ENCODE measurements around the gene RORC.

RORC gene

DNA sequence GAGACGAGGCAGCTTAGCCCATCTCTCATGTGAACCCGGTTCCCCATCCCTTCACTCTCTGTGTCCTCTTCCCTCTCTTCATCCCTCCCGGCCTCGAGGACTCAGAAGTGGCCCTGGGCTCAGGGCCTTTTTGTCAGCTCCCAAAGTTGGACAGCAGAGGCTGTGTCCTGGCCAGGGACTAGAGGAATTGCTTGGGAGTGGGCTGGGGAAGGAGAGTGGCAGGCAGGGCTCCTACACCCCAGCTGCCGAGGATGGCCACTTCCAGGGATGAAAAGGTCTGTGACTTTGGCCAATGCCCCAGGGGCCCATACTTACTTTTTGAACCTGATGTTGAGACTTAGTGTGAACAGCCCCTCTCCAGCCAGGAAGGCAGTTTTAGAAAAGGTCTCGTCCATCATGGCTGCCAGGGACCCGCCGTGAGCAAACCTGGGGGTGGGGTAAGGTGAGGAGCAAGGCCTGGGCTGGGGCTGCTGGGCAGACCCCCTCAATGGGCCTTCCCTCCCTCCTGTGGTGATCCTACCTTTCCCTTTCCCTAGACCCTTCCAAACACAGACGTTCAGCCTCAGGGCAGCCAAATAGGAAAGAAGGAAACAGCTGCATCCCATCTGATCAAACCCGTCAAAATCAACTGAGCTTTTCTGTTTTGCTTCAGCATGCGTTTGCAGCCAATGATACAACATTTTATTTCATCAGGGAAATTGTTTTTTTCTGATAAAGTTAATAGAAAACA is 16.4 kb upstream of the RORC start:
- no peak for DNase-seq

DNA sequence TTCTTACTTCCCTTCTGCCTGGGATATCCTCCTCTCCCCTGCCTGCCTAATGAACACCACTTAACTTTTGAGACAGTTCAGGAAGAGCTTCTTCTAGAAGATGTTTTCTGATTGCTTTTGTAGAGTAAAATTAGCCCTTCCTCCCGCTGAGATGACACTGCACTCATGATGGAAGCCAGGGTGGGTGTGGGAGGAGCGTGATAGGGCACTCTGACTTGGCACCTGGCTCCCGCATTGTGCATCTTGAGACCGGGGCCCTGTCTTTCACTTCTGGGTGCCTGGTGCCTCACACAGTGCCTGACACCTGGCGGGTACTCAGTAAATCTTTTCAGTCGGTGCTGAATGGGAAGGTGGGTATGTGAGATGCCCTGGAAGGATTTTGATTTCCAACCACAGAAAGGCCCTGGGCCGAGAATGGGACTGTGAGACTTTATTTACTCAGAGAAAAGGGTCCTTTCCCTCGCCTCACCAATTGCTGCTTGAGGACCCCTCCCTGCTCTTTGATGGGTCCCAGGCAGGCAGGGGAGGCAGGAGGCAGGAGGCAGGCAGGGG is 15.2 kb upstream of the RORC start:
- no peak for DNase-seq

DNA sequence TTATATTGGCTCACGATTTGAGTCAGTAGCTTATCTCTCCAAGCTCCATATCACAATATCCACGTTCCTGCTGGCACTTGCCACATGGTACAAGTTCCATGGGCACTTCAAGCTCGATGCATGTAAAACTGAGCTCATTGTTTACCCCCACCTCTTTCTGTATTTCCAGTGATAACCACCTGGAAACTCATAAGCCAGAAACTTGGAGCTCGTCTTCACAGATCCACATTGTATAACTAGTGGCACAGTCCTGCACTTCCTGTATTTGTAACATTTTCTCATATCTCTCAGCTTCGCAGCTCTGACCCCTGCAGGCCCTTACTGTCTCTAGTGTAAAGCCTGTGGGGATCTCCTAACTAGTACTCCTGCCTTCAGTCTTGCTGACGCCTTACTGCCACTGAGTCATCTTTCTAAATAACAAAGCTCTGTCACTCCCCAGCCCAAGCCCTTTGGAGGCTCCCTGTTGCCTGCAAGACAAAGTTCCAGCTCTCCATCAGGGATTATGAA is 14.5 kb upstream of the RORC start:
- no peak for DNase-seq

DNA sequence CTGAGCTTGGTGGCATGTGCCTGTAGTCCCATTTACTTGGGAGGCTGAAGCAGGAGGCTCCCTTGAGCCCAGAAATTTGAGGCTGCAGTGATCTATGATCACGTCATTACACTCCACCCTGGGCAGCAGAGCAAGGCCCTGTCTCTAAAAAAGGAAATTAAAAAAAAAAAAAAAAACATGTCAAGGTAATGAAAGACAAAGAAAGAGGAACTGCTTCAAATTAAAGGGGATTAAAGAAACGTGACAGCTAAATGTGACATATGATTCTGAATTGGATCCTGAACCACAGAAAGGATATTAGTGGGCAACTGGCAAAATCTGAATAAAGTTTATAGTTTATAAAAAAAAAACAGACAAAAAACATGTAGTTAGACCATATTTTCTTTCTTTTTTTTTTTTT is 11.8 kb upstream of the RORC start:
- no peak for DNase-seq

DNA sequence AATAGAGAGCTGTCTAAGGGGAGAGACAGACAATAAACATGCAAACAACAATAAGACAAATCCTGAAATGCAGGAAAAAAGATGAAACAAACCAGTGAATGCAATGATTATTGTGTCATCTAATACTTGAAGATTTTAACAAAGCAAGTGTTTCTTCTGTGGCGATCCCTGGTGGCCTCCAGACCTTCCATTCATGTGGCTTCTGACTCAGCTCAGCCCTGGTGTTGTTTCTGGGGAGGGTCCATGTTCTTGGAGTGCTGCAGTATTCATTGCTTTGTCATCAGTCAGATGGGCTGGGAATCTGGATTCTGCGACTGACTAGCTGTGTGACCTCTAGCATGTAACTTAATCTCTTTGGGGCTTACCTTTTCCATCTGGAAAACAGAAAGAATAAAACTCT is 9.5 kb upstream of the RORC start:
- no peak for DNase-seq

DNA sequence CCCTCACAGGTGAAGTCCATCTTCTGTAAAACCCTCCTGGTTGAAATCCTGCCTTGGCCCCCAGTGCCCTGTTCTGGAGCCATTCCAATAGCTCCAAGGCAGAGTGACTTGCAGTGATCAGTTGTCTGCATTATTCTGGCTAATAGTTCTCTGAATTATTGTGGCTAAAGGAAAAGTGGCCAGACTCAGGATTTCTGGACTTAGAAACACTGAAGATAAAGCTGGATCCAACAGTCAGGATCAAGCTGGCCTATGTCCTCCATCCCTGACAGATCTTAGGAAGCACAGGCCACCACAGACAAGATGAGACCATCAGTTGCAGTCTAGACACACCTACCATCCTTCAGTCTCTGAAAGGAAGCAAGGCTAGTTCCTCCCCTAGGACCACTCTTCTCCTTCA is 8.8 kb upstream of the RORC start:
- DNase-seq = no peak

DNA sequence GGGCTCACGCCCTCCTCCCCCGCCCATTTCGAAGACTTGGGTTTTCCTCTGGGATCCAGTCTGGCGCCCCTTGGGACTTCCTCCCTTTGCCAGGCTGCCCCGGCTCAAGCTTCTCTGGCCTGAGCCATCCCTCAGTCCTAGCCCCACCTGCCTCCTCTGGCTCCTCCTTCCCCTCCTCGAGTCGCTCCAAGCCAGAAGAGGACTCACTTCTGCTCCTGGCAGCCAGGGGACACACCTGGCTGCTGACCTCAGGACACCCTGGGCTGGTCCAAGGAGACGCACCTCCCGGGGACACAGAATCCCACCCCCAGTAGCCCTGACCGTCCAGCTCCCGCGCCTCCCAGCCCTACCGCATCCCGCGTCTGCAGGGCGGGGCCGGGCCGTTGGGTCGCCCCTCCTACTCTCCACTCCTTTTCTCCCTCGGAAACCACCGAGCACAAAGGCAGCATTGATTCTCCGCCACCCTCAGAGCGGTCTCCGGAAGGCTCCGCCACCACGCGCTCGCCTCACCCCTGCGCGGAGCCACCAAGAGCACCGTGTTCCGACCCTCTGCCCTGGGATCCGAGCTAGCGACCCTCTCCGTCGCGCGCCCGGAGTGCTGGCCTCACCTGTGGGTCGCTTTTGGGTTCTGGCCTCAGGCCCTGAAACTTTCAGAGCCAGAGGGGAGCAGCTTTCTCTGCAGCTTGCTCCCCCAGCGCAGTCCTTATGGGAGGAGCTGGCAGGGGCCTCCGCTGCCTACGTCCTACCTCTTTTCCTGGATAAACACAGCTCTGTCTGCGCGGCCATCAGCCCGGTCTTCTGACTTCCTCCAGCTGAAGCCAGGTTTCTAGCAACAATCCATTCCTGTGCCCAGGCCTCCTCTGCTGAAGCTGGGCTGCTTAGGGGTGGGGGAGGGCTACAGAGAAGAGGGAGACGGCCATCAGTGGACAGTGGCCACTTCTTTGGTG is 8.1 kb upstream of the RORC start, which contains the start of gene C2CD4D:
TSS of gene C2CD4D (minus strand) at position 364 of the 947 bp plus-strand sequence. CDS start 831 bp downstream, outside the sequence.
- peak; percentile 69 for DNase-seq

DNA sequence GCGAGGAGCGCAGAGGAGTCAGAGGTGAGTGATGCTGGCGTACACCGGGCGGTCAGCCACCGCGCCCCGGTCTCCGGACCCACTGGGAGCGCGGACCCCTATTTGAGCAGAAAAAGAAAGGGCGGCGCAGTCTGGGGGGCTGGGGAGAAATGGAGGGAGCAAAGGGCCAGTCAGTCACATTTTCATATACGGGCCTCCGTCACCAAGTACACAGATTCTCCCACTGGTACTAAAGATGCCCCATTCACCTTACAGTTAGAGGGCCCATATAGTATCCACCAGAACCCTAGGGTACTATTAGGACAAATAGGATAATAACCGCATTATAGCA is 7.4 kb upstream of the RORC start:
- no peak for DNase-seq

DNA sequence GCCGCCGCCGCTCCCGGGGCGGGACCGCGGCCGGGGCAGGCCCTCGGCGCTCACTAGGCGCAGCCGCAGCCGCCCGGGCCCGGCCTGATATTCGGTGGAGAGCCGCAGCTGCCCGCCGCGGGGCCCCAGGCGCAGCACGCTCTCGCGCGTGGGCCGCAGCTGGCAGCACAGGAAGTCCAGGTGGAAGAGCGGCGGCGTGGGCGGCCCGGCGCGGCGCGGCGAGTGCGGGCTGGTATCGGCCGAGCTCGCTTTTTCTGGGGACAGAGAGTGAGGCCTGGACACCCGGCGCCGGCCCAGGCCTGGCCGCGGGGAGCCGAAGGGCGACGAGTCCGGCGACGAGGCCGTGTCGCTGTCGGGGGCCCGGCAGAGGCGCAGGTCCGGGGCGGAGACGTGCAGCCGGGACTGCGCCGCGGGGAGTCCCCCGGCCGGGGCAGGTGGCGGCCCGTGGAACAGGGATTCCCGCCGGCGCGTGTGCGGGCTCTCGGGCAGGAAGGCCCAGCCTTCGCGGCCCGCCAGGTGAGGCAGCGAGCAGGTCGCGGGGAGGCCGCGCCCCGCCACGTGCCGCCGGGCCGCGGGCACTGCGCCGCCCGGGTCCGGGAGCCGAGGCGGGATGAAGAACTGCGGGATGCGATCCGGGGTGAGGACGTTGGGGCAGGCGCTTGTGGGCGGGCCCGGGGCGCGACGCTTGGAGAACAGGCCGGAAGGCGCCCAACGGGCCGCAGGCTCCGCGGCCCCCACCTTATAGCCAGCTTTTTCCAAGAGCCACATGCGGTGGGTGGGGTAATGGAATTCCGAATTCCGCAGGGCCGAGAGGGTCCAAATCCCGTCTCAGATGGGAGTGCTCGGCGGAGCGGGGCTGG is 6.8 kb upstream of the RORC start:
- DNase-seq = peak; percentile 55

DNA sequence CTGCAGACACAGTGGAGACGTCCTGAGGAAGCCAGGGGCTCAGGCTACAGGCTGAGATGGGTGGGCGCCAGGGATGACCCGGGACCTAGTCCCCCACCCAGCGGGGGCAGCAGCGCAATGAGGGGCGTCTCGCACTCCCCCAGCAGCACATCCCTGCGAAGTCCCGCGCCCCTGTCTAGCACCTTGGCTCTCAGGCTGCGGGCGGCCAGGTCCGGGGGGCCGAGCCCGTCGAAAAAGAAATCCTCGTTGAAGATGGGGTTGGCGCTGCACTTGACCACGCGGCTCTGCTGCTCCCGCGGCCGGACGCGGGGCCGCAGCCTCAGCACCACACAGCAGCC is 6.3 kb upstream of the RORC start:
- no peak for DNase-seq

DNA sequence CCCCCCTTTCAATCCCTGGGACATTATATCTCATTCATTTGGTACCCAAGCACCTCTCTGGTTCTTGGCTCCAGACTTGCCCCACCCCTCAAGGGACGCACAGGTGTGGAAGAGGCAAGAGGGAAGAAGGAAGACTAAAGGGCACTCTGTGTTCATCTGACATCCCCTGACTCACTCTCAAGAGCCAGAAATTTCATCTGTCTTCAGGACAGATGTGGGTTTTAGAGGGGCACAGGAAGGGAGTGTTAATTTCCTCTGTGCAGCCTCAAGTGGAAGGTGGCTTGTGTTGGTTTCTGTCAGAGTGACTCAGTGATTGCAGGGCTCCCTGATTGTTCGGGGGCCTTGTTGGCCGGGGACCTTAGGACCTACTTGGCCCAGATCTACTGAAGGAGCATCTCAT is 5.6 kb upstream of the RORC start:
- DNase-seq = no peak

DNA sequence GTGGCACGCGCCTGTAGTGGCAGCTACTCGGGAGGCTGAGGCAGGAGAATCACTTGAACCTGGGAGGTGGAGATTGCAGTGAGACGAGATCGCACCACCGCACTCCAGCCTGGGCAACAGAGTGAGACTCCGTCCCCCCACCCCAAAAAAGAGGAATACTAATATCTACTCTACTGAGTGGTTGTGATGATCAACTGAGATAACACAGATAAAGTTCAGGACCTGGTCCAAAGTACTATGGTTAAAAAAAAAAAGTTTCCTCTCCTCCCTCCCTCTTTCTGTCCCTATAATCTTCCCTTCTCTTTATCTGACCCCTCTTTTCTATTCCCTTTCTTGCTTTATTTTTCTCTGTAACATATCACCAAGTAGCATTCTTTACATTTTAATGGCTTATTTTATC is 4.0 kb upstream of the RORC start:
- DNase-seq = no peak

DNA sequence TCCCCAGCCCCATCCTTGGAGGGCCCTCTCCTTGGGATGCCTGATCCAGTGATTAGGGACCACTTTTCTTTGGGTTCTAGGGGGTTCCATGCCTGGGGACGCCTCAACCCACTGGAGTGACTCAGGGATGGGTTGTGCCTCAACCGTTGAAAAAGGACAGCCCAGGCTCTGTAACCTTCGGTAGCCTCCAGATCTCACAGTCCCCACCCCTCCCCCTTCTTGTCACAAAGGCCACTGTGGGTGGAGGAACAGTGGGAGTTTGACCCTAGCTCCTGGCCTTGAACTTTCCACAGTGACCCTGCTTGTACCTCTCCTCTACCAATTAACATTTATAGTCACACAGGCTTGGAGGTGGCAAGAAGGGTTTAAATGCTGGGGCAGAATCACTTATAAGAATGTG is 2.6 kb upstream of the RORC start:
- DNase-seq = no peak

DNA sequence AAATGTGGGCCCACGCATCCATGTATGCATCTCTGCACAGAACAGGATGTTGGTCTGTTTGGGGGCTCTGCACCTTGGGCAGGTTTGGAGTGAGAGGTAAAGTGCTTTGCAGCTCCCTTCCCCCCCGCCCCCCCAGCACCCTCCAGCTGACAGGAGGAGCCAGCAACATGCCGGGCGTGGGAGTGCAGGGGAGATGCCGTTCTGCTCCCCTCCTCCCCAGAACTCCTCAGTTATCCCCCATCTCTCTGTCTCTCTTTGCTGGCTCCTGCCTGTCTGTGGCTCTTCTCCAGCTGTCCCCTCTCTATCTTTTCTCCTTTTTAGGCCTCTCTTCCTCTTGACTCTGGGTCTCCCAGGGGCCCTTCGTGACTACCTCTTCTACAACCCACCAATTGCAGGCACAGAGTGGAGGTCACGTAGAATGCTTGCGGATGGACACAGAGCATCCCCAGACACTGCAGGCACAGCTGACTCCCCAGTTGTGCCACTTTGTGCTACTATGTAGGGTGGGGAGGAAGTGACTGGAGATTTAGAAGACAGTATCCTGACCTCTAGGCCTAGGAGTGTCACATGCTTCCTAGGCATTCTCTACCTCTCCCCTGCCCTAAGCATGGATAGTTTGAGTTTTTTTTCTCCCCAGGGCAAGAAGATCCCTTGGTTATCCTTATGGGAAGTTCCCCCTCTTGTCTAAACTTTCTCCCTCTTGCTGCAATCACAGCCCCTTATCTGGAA is 1.7 kb upstream of the RORC start:
- no peak for DNase-seq

DNA sequence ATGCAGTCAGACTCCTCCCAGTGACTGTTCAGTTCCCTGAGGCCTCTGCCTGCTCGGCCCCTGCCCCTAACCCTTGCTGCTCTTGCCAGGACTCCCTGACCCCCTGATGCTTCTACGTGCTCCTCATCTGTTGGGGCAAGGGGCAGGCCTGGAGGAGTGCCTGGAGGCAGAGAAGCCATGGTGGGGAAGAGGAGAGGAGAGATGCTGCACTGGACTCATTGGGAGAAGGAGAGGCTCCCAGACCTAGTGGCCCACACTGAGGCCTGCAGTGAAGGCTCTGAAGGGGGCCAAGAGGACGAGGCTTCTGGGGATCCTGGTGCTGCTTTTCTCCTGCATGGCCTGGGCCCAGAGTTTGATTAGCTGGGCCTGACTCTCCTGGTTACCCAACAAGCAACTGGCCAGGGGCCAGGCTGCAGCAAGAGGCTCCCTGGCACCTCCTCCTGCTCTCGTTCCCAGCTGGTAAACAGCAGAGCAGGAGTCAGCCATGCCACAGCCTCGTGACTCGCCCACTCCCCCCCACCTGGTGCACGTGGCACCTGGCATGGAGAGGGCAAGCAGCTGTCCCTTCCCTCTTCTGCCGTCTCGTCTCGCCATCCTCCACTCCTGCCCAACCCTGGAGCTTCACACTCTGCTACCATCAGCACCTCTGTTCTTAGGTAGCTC is 847 bp upstream of the RORC start:
- DNase-seq = no peak

DNA sequence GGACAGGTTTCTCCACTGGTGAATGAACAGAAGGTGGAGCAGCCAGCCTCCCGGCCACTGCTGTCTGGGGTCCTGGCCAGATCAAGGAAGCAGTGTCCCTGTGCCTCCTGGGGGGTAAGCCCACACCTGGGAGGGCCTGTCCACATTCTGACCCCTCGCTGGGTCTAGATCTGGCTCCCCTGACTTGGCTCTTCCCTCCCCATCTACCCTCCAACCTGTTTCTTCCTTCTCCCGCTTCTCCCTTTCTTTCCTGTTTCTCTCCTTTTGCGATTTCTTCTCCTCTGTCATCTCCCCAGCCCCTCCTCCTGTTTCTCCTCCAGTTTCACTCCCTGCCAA is 378 bp downstream of the RORC start:
- DNase-seq = no peak

DNA sequence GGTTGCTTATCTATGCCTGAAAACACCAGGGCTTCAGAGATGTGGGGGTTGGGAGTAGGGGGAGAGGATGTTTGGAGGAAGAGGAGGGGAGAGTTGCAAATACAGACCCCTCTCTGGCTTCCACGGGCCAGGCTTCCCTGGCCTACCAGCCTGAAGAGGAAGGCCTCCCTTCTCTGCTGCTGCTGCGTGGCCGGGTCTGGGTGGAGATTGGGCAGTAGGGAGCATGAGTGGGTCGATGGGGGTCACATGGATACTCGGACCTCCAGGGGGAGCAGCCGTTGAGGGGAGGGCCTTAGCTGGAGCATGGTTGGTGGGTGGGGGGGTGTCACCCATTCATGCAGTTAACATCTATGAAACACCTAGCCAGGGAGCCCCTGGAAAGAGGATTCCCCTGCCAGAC is 1.5 kb downstream of the RORC start:
- no peak for DNase-seq

DNA sequence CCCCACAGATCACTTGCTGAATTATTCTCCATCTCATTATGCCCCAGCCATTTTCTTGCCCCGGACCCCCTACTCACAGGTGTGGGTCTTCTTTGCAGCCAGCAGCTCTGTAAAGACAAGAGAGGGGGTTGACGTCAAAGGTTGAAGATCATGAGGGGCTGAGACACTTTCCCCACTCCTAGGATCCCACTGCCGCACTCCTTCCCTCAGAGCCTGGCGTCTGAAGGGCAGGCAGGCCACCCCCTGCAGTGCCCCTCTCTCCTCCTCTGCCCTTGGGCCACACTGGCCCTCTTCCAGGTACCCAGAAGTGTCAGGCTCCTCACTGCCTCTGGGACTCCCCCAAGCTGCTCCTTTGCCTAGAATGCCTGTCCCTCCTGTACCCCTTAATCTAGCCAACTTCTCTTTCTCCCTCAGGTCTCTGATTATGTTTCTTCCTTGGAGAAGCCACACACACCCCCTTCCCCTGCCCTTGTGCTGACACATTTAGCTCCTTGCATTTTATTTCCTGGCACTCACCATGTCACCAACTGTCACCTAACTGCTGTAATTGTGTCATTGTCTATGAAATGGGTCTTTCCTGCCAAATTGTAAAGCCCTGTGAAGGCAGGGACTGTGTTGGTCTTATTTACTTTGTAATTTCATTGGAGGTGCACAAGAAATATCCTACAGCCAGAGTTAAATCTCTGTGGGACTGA is 2.1 kb downstream of the RORC start:
- DNase-seq = no peak

DNA sequence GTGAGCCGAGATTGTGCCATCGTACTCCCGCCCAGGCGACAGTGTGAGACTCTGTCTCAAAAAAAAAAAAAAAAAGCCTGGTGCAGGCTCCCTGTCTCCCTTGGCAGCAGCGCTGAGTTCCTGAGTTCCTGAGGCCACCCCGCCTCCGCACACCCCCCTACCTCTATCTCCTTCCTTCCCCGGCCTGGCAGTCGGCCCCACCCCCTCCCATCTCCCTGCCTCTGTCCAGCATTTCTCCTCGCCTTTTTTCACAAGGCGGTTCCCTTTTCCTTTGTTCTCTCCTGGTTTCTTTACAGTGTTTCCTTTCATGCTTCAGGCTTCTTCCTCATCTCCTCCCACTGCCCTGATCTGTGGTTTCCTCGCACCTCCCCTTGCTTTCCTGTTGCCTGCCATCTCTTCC is 2.7 kb downstream of the RORC start:
- DNase-seq = no peak

DNA sequence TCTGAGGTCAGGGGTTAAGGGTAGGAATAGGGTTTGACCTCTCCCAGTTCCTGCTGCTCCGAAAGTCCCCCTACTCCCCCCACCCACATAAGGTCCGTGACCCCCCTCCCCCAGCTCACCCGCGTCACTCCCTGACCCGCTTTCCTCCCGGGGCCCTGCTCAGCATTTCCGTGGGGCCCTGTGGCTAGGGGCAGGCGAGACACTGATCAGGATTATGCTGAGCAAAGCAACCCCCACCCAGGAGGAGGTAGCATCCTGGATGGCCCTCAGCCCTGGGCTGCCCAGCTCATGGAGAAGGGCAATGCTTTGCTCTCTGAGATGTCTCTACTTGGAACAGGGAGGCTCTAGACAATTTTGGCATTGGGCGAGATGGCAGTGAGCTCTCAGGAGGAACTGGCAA is 3.7 kb downstream of the RORC start:
- no peak for DNase-seq

Measured in stimulated activated CD4-positive, alpha-beta T cell treated with anti-CD3 and anti-CD28 coated beads, Interleukin-4, amount 100 ng/mL, for 1 hour (primary cell).